Vagina (tissue), 2 donors: ENCODE data around the gene DPCD.

Experiments used
- POLR2A ChIP-seq, 2 donors: fragments of 450-650 bp; IDR thresholded peaks; one replicate each; pipeline ENCODE4 v1.6.1; 2017; ENCODE audit warnings: antibody characterized with exemption in 2 of 2, mild to moderate bottlenecking in 2 of 2, moderate library complexity in 2 of 2
- POLR2AphosphoS5 ChIP-seq, 2 donors: sonication (generic); formaldehyde crosslinking; IDR thresholded peaks; one replicate each; pipeline ENCODE4 v1.9.0; 2017; ENCODE audit warnings: antibody characterized with exemption in 2 of 2, mild to moderate bottlenecking in 2 of 2, low read depth in 1 of 2; ENCODE audit not compliant: insufficient read depth in 1 of 2
- TF ChIP-seq, protein P1 (sequence below), 3 experiments: fragments of 450-650 bp in 2 of 3; fragments of 200-600 bp in 1 of 3; sonication (generic) in 1 of 3; IDR thresholded peaks; one replicate each; pipeline ENCODE4 v1.5.1; 2017 to 2019; ENCODE audit warnings: antibody characterized with exemption in 3 of 3, mild to moderate bottlenecking in 2 of 3, moderate library complexity in 2 of 3

DNA sequence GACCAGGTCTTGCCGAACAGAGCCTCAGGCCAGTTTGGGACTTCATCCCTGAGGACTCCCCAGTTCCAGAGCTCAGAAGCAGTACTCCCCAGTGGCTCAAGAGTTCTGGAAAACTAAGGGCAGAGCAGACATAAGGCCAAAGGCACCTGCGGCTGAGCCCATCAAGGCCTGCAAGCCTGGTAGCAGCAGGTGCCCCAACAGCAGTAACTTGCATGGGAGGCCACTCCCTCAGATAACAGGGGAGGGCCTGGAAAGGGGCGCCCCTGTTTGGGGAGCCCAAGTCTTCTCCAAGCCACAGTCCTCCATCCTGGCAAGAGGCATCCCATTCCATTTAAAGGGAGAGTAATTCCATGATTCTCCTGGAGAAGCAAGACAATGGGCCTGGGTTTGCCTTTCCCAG is 13.0 kb upstream of the DPCD start:
- TF ChIP-seq, protein P1, sequence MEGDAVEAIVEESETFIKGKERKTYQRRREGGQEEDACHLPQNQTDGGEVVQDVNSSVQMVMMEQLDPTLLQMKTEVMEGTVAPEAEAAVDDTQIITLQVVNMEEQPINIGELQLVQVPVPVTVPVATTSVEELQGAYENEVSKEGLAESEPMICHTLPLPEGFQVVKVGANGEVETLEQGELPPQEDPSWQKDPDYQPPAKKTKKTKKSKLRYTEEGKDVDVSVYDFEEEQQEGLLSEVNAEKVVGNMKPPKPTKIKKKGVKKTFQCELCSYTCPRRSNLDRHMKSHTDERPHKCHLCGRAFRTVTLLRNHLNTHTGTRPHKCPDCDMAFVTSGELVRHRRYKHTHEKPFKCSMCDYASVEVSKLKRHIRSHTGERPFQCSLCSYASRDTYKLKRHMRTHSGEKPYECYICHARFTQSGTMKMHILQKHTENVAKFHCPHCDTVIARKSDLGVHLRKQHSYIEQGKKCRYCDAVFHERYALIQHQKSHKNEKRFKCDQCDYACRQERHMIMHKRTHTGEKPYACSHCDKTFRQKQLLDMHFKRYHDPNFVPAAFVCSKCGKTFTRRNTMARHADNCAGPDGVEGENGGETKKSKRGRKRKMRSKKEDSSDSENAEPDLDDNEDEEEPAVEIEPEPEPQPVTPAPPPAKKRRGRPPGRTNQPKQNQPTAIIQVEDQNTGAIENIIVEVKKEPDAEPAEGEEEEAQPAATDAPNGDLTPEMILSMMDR (IDR thresholded peaks at IDR 0.05), result no peak
- TF ChIP-seq POLR2AphosphoS5 (IDR thresholded peaks at IDR 0.05; ENCODE audit: insufficient read depth in 1 of 2, low read depth in 1 of 2) (no peak), POLR2A (IDR thresholded peaks at IDR 0.05) (no peak)
